Retinal pigment epithelial cell (primary cell): ENCODE data around the gene ERI3.

Experiments
- DNase-seq: peaks from one replicate; pipeline ENCODE4 v3.0.0-alpha.2; 2010; ENCODE audit warnings: low read depth
- H3K4me3 ChIP-seq: 2 replicates; pipeline ENCODE4 v1.5.1; 2011; ENCODE audit warnings: mild to moderate bottlenecking, low read length, control low read depth, moderate library complexity
- TF ChIP-seq, protein P1 (sequence below): conservative IDR thresholded peaks from 2 replicates; pipeline ENCODE4 v1.5.1; 2011; ENCODE audit warnings: low read depth, low read length, control low read depth, inconsistent platforms

ERI3 gene

GRCh38 chr1:44230796-44231195, 124.3 kb downstream of the ERI3 start:
- TF ChIP-seq, protein P1, sequence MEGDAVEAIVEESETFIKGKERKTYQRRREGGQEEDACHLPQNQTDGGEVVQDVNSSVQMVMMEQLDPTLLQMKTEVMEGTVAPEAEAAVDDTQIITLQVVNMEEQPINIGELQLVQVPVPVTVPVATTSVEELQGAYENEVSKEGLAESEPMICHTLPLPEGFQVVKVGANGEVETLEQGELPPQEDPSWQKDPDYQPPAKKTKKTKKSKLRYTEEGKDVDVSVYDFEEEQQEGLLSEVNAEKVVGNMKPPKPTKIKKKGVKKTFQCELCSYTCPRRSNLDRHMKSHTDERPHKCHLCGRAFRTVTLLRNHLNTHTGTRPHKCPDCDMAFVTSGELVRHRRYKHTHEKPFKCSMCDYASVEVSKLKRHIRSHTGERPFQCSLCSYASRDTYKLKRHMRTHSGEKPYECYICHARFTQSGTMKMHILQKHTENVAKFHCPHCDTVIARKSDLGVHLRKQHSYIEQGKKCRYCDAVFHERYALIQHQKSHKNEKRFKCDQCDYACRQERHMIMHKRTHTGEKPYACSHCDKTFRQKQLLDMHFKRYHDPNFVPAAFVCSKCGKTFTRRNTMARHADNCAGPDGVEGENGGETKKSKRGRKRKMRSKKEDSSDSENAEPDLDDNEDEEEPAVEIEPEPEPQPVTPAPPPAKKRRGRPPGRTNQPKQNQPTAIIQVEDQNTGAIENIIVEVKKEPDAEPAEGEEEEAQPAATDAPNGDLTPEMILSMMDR: no peak
- no peak for DNase-seq
- no peak overlapping the region for H3K4me3 ChIP-seq

- H3K4me3 ChIP-seq: no peak overlapping the region
- TF ChIP-seq, protein P1: no peak
- no peak for DNase-seq
These were observed 125.5 kb downstream of the ERI3 start for GRCh38 chr1:44229435-44230167.

- TF ChIP-seq, protein P1: no peak
- no peak overlapping the region for H3K4me3 ChIP-seq
- DNase-seq: no peak
These were observed 126.8 kb downstream of the ERI3 start for GRCh38 chr1:44228218-44228617.

DNA sequence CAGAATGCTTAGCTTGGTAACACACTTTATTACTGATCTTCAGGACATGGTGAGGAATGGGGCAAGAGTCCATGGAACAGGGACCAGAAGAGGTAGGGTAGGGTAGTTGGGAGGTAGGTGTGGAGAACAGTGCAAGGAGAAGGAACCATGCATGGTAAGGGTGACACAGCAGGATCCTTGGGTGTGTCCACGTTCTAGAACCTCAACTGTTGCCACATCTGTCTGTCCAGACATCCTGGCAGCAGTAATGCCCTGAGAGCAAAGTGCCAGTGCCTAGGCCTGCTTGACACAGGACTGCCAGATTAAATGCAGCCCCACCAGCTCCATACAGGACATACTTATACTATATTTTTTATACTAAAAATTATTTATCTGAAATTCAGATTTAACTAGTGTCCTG, 127.8 kb downstream of the ERI3 start:
- H3K4me3 ChIP-seq: no peak overlapping the region
- DNase-seq: no peak
- TF ChIP-seq, protein P1: no peak

DNA sequence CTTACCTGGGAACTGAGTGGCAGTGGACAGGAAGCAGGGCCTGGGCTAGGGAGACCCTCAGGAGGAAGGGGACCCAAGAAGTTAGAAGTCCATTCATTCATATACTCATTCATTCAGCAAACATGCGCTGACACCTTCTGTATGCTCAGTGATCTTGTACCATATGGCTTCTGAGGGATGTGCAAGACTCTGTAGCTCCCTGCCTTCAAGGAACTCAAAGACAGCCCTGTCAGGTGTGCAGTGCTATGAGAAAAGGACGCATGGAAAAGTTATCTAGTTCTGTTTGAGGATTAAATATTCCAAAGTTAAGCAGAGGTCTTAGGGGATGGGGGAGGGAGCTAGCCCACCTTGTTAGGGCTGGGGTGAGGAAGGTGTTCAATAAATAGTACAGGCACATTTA, 129.3 kb downstream of the ERI3 start:
- no peak for DNase-seq
- TF ChIP-seq, protein P1: no peak
- no peak overlapping the region for H3K4me3 ChIP-seq

GRCh38 chr1:44223187-44223610, 131.9 kb downstream of the ERI3 start:
- TF ChIP-seq, protein P1: no peak
- H3K4me3 ChIP-seq: no peak overlapping the region

DNA sequence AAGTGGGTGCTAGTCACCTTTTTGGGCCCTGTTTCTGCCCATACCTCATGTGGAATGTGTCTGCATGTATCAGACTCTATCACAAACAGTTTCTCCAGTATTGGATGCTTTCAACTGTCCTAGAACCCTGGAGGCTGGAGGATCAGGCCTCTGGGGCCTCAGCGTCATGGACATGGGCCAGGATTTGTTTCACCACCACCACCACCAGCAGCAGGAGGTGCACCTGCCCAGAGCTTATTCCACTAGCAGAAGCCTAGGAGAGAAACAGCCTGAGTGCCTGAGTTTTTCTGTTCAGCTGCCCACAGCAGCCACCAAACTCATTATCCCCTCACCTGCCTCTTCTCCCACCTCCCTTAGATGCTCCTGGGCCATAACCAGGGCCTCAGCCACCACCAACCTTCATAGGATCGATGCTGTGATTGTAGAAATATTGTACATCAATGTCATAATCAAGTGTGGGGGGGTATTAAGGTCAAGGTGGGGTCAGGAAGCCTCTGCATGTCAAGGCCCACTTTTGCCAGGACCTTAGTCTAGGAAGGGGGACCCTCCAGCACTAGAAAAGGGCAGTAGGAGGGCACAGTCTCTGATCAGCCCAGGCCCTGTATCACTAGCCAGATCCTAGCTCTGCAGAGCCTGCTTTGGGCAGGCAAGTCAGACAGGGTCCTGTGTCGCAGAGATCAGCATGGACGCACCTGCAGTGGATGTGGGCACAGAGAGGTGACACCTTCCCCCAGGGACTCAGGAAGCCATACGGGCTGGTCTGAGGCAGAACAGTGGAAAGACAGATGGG, 132.5 kb downstream of the ERI3 start:
- TF ChIP-seq, protein P1: no peak
- no peak overlapping the region for H3K4me3 ChIP-seq

More at GRCh38 chr1:44223187-44223610, 131.9 kb downstream of the ERI3 start:
- no peak for DNase-seq

More for the DNA sequence above, 132.5 kb downstream of the ERI3 start:
- no peak for DNase-seq
